PC-9 (cell line): ENCODE results near the gene SETX.

Source experiments
- EZH2 ChIP-seq: fragments of 200-600 bp; sonication (generic); IDR thresholded peaks from 2 replicates; pipeline ENCODE4 v1.8.0; 2017; ENCODE audit warnings: antibody characterized with exemption, low read depth
- TF ChIP-seq, protein P1 (sequence below): fragments of 200-600 bp; sonication (generic); conservative IDR thresholded peaks from 2 replicates; pipeline ENCODE4 v1.6.1; 2017; ENCODE audit warnings: mixed run types, antibody characterized with exemption, mild to moderate bottlenecking, moderate library complexity

- TF ChIP-seq, protein P1, sequence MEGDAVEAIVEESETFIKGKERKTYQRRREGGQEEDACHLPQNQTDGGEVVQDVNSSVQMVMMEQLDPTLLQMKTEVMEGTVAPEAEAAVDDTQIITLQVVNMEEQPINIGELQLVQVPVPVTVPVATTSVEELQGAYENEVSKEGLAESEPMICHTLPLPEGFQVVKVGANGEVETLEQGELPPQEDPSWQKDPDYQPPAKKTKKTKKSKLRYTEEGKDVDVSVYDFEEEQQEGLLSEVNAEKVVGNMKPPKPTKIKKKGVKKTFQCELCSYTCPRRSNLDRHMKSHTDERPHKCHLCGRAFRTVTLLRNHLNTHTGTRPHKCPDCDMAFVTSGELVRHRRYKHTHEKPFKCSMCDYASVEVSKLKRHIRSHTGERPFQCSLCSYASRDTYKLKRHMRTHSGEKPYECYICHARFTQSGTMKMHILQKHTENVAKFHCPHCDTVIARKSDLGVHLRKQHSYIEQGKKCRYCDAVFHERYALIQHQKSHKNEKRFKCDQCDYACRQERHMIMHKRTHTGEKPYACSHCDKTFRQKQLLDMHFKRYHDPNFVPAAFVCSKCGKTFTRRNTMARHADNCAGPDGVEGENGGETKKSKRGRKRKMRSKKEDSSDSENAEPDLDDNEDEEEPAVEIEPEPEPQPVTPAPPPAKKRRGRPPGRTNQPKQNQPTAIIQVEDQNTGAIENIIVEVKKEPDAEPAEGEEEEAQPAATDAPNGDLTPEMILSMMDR: no peak
- TF ChIP-seq EZH2: no peak
These were observed 3.9 kb downstream of the SETX start for GRCh38 chr9:132350861-132351315.
